Adrenal gland (tissue), 12 donors: Measurements from ENCODE around the gene SP8. TPM values are rescaled to one million over a fixed set of nuclear protein-coding genes. Genes with fewer than 3 reads are reported as not detected.

Experiments used
- DNase-seq, 7 donors: peaks; one replicate each; pipeline ENCODE4 v3.0.0-alpha.2; 2019 to 2020
- H3K27ac ChIP-seq, 5 donors: fragments of 200-600 bp; sonication (generic) in 4 of 5; 1 replicate in 3 of 5; 2 replicates in 2 of 5; pipeline versions ENCODE4 v1.5.1 to v1.8.0; 2016 to 2020; ENCODE audit warnings: mild to moderate bottlenecking in 1 of 5
- H3K27me3 ChIP-seq: fragments of 200-600 bp; 2 replicates; pipeline ENCODE4 v1.8.0; 2021
- H3K36me3 ChIP-seq, 2 donors: fragments of 200-600 bp; replicated peaks in 1 of 2; 1 replicate in 1 of 2; 2 replicates in 1 of 2; pipeline versions ENCODE4 v1.5.1 to v1.8.0; 2018 to 2022
- H3K4me1 ChIP-seq, 2 donors: fragments of 200-600 bp; replicated peaks in 1 of 2; 1 replicate in 1 of 2; 2 replicates in 1 of 2; pipeline versions ENCODE4 v1.5.1 to v1.8.0; 2018 to 2021
- H3K4me3 ChIP-seq, 4 donors: fragments of 200-600 bp; sonication (generic) in 3 of 4; one replicate each; pipeline ENCODE4 v1.5.1; 2016 to 2018
- H3K9me3 ChIP-seq, 3 donors: fragments of 200-600 bp; sonication (generic) in 1 of 3; replicated peaks in 1 of 3; 1 replicate in 2 of 3; 2 replicates in 1 of 3; pipeline versions ENCODE4 v1.5.1 to v1.8.0; 2016 to 2021
- POLR2A ChIP-seq, 2 donors: fragments of 450-650 bp; IDR thresholded peaks; one replicate each; pipeline ENCODE4 v1.6.1; 2017; ENCODE audit warnings: antibody characterized with exemption in 2 of 2, mild to moderate bottlenecking in 2 of 2, moderate library complexity in 1 of 2
- WGBS, 4 donors: extraction: QIAGEN DNeasy Blood & Tissue Kit in 2 of 4; methylation state at CpG; one replicate each; pipeline versions ENCODE4 v1.1.5 to v1.1.7; 2013 to 2017; 5-methylcytosine and 5-hydroxymethylcytosine counted together
- intact Hi-C, 2 donors: fragments of 100-400 bp; cut with DNase I; formaldehyde crosslinking; loops; one replicate each; pipeline versions ENCODE4 v1.14.1 to v1.15.0; 2022 to 2023
- polyA plus RNA-seq, 3 donors: library from polyadenylated mRNA; stranded (reverse); fragments of 200-250 nt in 2 of 3; fragments of 350-450 nt in 1 of 3; fragmentation: Illumina TruSeq in 1 of 3; extraction: RNeasy Lipid Tissue Mini Kit (QIAGEN cat#74804) in 1 of 3; gene quantifications; one replicate each; pipeline ENCODE4 v1.2.3, GENCODE V29; 2013 to 2014
- total RNA-seq, 9 donors: library from RNA; depleted of rRNA in 4 of 9; stranded (reverse); fragments of >200 nt in 4 of 9; fragments of 120-200 nt in 1 of 9; fragmentation: NEBNext Ultra II Directional in 1 of 9; extraction: Animal tissue kit (Norgen Biotek cat#: 25700) in 1 of 9; gene quantifications; one replicate each; pipeline versions ENCODE4 v1.1.0 to v1.2.4, GENCODE V29; 2013 to 2023
- TF ChIP-seq, protein P1 (sequence below), 6 experiments: fragments of 450-650 bp in 4 of 6; fragments of 200-600 bp in 2 of 6; sonication (generic) in 1 of 6; IDR thresholded peaks; 1 replicate in 5 of 6; 2 replicates in 1 of 6; pipeline versions ENCODE4 v1.5.1 to v1.8.0; 2016 to 2021; ENCODE audit warnings: antibody characterized with exemption in 6 of 6, mild to moderate bottlenecking in 2 of 6, moderate library complexity in 1 of 6
- donor health status: healthy with polysubstance abuse.
- donor health status: Bipolar disorder and iron deficiency.
- donor health status: DM: yes; HTN: yes; CAD: no.
- donor health status: DM: no; HTN: no; CAD: no.
- donor health status: DM: no; HTN: no; CAD: no.
- donor health status: DM: yes; HTN: yes; CAD: no.

The SP8 gene
- total and polyA plus RNA-seq, 12 donors, result not detected

DNA sequence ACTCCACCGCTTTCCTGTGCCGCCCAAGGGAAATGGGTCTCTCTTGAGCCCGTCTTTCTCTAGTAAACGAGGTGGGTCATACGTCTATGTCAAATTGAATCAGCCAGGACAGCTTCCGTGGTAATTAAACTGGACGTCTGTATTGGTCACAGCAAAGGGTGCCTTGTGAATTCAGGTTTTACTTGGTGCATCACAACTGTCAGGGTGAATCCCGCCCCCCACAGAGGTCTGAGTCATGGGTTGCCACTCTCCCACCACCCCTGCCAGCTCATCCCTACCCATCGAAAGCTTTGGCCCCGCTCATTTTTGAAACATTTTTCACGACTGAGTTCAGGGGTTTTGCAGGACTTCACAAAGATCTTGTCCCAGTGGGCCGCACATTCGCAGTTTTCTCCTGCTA lies 8.0 kb upstream of the SP8 start:
- WGBS, 4 donors, result 11 to 15% (median 12%) methylated on average over 13 of the region's 13 CpGs
- no peak overlapping the region for H3K27ac ChIP-seq
- peaks cover 90% of the 10 kb centered on the region for H3K27me3 ChIP-seq
- TF ChIP-seq POLR2A (IDR thresholded peaks at IDR 0.05), result no peak
- TF ChIP-seq, protein P1, sequence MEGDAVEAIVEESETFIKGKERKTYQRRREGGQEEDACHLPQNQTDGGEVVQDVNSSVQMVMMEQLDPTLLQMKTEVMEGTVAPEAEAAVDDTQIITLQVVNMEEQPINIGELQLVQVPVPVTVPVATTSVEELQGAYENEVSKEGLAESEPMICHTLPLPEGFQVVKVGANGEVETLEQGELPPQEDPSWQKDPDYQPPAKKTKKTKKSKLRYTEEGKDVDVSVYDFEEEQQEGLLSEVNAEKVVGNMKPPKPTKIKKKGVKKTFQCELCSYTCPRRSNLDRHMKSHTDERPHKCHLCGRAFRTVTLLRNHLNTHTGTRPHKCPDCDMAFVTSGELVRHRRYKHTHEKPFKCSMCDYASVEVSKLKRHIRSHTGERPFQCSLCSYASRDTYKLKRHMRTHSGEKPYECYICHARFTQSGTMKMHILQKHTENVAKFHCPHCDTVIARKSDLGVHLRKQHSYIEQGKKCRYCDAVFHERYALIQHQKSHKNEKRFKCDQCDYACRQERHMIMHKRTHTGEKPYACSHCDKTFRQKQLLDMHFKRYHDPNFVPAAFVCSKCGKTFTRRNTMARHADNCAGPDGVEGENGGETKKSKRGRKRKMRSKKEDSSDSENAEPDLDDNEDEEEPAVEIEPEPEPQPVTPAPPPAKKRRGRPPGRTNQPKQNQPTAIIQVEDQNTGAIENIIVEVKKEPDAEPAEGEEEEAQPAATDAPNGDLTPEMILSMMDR (IDR thresholded peaks at IDR 0.05), result no peak
- H3K4me3 ChIP-seq, result no peak overlapping the region
- H3K4me1 ChIP-seq, result peaks cover 6 to 8% of the 10 kb centered on the region in 2 donors
- no peaks in the 10 kb centered on the region for H3K36me3 ChIP-seq
- no peaks in the 10 kb centered on the region for H3K9me3 ChIP-seq
- no peak for DNase-seq
- intact Hi-C loops, result no loop called here

DNA sequence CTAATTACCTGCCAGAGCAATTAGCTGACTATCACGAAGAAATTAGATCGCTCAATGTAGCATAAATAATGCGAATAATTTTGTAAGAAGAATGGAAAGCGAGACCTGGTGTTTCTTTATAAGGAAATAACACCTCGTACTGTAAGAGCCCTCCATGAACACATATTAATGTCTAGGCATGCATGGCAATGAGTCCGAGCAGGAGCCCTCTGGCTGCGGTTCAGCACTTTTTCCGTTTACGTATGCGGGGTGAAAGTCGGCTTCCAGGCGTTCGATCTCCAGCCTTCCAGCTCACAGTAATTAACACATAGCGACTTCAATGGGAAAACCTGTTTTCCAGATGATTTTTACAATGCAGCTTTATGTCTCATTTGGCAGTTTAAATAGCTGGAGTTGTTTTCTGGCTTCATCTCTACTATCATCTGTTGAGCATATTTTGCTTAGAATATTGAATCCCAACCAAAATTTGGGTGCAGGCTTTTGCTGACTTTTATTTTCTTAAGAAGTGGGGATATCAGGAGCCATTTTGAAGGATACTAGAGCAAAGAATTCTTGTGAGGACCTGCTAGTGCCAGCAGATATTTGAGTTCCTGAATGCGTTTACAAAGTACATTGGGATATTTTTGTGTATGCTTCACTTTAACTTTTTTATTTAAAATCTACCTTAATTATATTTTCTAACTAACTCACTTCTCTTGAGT lies 7.2 kb upstream of the SP8 start:
- no peak overlapping the region for H3K27ac ChIP-seq
- 13 to 18% (median 16%) methylated on average over 15 of the region's 15 CpGs for WGBS, 4 donors
- intact Hi-C loops, result no loop called here
- H3K36me3 ChIP-seq, result no peaks in the 10 kb centered on the region
- H3K27me3 ChIP-seq, result peaks cover 94% of the 10 kb centered on the region
- no peaks in the 10 kb centered on the region for H3K9me3 ChIP-seq
- H3K4me1 ChIP-seq, result peaks cover 6 to 8% of the 10 kb centered on the region in 2 donors
- no peak overlapping the region for H3K4me3 ChIP-seq
- no peak for TF ChIP-seq POLR2A (IDR thresholded peaks at IDR 0.05)
- TF ChIP-seq, protein P1 (IDR thresholded peaks at IDR 0.05), result no peak
- no peak for DNase-seq

DNA sequence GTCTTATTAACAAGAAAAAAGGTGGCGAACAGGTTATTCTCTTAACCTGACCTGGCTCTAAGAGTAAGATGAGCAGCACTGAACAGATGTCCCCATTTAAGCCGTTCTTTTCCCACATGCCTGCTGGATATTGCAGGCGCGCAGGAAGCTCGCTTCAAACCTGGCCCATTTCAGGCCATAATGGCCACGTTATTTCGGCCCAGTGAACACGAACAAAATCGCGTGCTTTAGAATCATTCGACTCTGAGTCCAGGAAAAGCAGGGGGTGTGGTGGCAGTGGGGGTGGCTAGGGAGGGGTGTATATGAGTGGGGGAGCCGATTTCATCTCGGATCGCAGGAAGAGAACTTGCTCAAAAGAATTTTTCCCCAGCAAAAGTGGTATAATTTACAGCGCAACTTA lies 6.6 kb upstream of the SP8 start:
- no peak for DNase-seq
- Histone ChIP-seq H3K27me3 (peaks cover 94% of the 10 kb centered on the region), H3K9me3 (no peaks in the 10 kb centered on the region), H3K4me1 (peaks cover 2 to 8% of the 10 kb centered on the region in 2 donors), H3K36me3 (no peaks in the 10 kb centered on the region), H3K4me3 (no peak overlapping the region), H3K27ac (no peak overlapping the region)
- no peak for TF ChIP-seq POLR2A (IDR thresholded peaks at IDR 0.05)
- TF ChIP-seq, protein P1 (IDR thresholded peaks at IDR 0.05), result no peak
- 13 to 19% (median 16%) methylated on average over 15 of the region's 15 CpGs for WGBS, 4 donors
- intact Hi-C loops, result no loop called here

DNA sequence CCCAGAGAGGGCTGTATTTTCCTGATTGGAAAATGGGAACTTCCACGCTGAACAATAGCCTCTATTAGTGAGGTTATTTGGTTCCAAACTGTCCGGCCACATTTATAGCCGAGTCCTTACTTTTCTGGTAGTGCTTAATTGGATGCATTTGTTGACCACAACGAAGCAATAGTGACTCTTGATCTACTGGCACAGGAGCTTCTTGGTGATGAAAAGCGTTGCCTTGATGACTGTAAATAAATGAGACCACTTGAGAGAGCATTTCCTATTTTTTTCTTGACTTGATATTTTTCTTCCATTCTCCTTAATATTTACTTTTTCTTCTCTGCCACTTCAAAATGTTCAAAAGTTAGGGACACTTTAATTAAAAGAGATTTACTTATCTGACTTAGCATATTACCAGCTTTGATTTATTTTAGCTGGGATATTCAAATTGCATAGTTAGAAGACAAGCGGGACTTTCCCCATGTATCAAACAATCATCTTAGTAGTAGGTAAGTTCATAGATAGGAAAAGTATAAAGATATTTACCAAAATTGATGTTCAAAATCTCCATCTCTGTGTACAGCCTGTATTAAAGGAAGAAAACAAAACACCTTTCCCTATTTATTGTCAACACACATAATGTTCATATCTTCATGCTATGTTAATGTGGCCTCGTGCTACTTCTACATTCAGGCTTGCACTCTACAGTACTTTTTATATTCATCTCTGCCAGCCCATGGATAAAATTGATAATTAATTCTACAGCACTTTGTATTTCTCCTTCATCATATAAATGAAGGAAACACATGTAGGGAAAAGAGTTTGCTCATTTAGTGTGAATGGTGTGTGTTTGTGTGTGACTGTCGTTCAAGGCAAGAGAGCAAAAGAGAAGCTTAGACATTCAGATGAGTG lies 5.1 kb upstream of the SP8 start:
- no peak for TF ChIP-seq POLR2A (IDR thresholded peaks at IDR 0.05)
- TF ChIP-seq, protein P1 (IDR thresholded peaks at IDR 0.05), result no peak
- no peaks in the 10 kb centered on the region for H3K36me3 ChIP-seq
- H3K27ac ChIP-seq, result no peak overlapping the region
- 10 to 17% (median 16%) methylated on average over 8 of the region's 8 CpGs for WGBS, 4 donors
- intact Hi-C loops, result no loop called here
- H3K4me3 ChIP-seq, result no peak overlapping the region
- peaks cover 98% of the 10 kb centered on the region for H3K27me3 ChIP-seq
- H3K9me3 ChIP-seq, result no peaks in the 10 kb centered on the region
- no peak for DNase-seq
- H3K4me1 ChIP-seq, result peaks cover under 1 to 1% of the 10 kb centered on the region in 2 donors
